Mucosa of descending colon (tissue), 3 donors: Measurements from ENCODE around the gene TUBB2A. TPM values are rescaled to one million over a fixed set of nuclear protein-coding genes. Genes with fewer than 3 reads are reported as not detected.

Experiments used
- ATAC-seq: fragments of 200-7000 bp; cut with Tn5 transposase; one replicate; pipeline ENCODE4 v1.9.1; 2020; ENCODE audit warnings: mild to moderate bottlenecking, moderate library complexity
- DNase-seq, 3 donors: peaks; one replicate each; pipeline ENCODE4 v3.0.0-alpha.2; 2020
- H3K36me3 ChIP-seq: fragments of 200-600 bp; one replicate; pipeline ENCODE4 v1.8.0; 2021; ENCODE audit warnings: low read depth, mild to moderate bottlenecking
- H3K4me1 ChIP-seq: fragments of 200-600 bp; one replicate; pipeline ENCODE4 v1.8.0; 2021; ENCODE audit warnings: low read depth, mild to moderate bottlenecking
- H3K4me3 ChIP-seq: fragments of 200-600 bp; one replicate; pipeline ENCODE4 v1.8.0; 2021; ENCODE audit warnings: mild to moderate bottlenecking
- H3K9me3 ChIP-seq: fragments of 200-600 bp; one replicate; pipeline ENCODE4 v1.8.0; 2021; ENCODE audit warnings: mild to moderate bottlenecking
- intact Hi-C, 2 donors: fragments of 100-400 bp; cut with DNase I in 1 of 2; cut with micrococcal nuclease in 1 of 2; formaldehyde crosslinking; loops; one replicate each; pipeline versions ENCODE4 v1.11.0 to v1.11.1; 2022; cut with DNase I, micrococcal nuclease
- total RNA-seq, 3 donors: library from RNA; stranded (reverse); fragmentation: NEBNext Ultra II Directional in 2 of 3; extraction: Animal tissue kit (Norgen Biotek cat#: 25700) in 2 of 3; gene quantifications; one replicate each; pipeline versions ENCODE4 v1.2.1 to v1.2.4, GENCODE V29; 2021 to 2023
- TF ChIP-seq, protein P1 (sequence below): fragments of 200-600 bp; IDR thresholded peaks from one replicate; pipeline ENCODE4 v1.8.0; 2022; ENCODE audit warnings: antibody characterized with exemption, mild to moderate bottlenecking
- donor health status: DM: no; HTN: no; CAD: no; lungs with moderate emphysema.
- donor health status: DM: no; HTN: no; CAD: no.
- donor health status: DM: no; HTN: yes; CAD: no.

Gene TUBB2A
- total RNA-seq, 3 donors from 2014 or later: 16.4 to 92.8 (median 38.4) TPM

- Histone ChIP-seq H3K9me3 (no peaks in the 10 kb centered on the region), H3K36me3 (no peaks in the 10 kb centered on the region), H3K4me3 (no peak overlapping the region), H3K4me1 (peaks cover 8% of the 10 kb centered on the region)
- intact Hi-C loops: no loop called here
- ATAC-seq (no peak), DNase-seq (no peak)
- TF ChIP-seq, protein P1, sequence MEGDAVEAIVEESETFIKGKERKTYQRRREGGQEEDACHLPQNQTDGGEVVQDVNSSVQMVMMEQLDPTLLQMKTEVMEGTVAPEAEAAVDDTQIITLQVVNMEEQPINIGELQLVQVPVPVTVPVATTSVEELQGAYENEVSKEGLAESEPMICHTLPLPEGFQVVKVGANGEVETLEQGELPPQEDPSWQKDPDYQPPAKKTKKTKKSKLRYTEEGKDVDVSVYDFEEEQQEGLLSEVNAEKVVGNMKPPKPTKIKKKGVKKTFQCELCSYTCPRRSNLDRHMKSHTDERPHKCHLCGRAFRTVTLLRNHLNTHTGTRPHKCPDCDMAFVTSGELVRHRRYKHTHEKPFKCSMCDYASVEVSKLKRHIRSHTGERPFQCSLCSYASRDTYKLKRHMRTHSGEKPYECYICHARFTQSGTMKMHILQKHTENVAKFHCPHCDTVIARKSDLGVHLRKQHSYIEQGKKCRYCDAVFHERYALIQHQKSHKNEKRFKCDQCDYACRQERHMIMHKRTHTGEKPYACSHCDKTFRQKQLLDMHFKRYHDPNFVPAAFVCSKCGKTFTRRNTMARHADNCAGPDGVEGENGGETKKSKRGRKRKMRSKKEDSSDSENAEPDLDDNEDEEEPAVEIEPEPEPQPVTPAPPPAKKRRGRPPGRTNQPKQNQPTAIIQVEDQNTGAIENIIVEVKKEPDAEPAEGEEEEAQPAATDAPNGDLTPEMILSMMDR: no peak
These were observed 25.6 kb downstream of the TUBB2A start for GRCh38 chr6:3131695-3132094.

DNA sequence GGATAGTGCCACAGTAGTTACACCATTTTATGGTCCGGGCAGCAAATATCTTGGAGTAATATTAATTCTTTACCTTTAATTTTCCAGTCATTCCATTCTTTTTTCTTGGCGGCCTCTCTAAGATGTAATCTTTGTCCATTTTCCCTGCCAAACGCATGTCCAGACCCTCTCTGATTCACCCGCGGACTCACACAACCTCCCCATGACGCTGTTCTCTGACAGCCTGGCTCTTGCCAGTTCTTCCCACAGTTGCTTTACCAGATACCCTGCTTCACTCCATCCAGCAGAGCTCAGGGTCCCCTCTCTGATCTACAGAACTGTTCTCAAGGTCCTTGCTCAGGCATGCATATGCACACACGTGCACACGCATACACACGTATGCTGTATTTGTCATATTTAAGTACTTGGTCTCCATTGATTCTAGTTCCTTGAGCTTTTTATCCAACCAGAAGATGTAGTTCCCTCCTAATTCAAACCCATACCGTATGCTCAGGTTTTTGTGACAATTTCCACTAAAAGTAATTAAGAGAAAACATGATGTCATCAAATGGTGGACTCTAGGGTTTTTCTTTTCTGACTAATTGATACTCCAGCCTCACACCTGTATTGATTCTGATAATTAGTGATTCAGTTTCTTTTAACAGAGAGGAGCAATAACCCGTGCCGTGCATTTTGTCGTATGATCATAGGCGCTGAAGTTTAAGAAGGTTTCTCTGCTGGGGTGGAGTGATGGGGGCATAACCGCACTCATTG lies 28.8 kb downstream of the TUBB2A start:
- ATAC-seq: no peak
- Histone ChIP-seq H3K36me3 (no peaks in the 10 kb centered on the region), H3K9me3 (no peaks in the 10 kb centered on the region), H3K4me1 (no peaks in the 10 kb centered on the region), H3K4me3 (no peak overlapping the region)
- TF ChIP-seq, protein P1: no peak
- no peak for DNase-seq
- intact Hi-C loops: loop anchor here (5.0 to 10.0 kb wide), 2 partner anchors 124 to 126 kb away; partner anchors contain the start of gene PSMG4 (in 1 of the 2)

GRCh38 chr6:3125815-3126214 lies 31.5 kb downstream of the TUBB2A start:
- no peak for ATAC-seq
- intact Hi-C loops: loop anchor here (5.0 to 10.0 kb wide), 2 partner anchors 126 to 129 kb away; partner anchors contain the start of gene PSMG4 (in 1 of the 2)

DNA sequence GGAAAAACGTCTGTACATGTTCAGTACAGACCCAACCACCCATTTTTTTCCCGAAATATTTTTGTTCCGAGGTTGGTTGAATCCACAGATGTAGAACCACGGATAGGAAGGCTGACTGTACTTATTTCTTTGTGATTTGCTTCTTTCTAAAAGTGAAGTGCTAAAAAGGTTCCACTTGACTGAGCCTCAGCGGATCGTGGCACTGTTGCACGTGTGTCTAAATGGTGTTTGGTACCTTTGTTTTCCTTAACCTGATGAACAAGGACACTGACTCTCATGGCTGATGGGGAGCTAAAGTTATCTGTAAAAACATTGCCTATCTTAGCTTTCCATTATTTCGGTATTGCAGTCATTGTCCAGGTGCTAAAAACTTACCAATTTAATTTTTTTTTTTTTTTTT lies 32.7 kb downstream of the TUBB2A start:
- peaks cover under 1% of the 10 kb centered on the region for H3K4me1 ChIP-seq
- TF ChIP-seq, protein P1: no peak
- no peak for ATAC-seq
- no peaks in the 10 kb centered on the region for H3K9me3 ChIP-seq
- no peak for DNase-seq
- intact Hi-C loops: loop anchor here (5.0 to 10.0 kb wide), 2 partner anchors 128 to 130 kb away; partner anchors contain the start of gene PSMG4 (in 1 of the 2)
- H3K36me3 ChIP-seq: no peaks in the 10 kb centered on the region
- no peak overlapping the region for H3K4me3 ChIP-seq

More at GRCh38 chr6:3125815-3126214, 31.5 kb downstream of the TUBB2A start:
- no peak overlapping the region for H3K4me3 ChIP-seq
- no peak for DNase-seq
- TF ChIP-seq, protein P1: no peak
- H3K4me1 ChIP-seq: no peaks in the 10 kb centered on the region
- H3K9me3 ChIP-seq: no peaks in the 10 kb centered on the region
- H3K36me3 ChIP-seq: no peaks in the 10 kb centered on the region

DNA sequence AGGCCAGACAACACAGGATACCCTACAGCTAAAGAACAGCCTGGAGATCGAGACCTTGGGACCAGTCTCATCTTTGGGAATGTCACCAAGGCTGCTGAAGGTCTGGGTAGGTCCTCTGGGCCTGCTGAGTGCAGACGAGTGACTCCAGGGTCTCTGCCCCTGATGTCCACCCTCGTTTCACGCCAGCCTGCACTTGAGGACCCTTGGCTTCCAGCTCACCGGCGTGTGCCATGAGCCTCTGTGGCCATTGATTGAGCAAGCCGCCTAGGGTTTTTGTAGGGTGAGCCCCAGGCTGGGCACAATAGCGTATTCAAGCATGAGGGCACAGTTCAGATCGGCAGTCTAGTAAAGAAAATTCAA lies 34.5 kb downstream of the TUBB2A start:
- no peak for ATAC-seq
- TF ChIP-seq, protein P1: no peak

More for the DNA sequence above, 34.5 kb downstream of the TUBB2A start:
- no peaks in the 10 kb centered on the region for H3K9me3 ChIP-seq
- H3K36me3 ChIP-seq: no peaks in the 10 kb centered on the region
- no peak overlapping the region for H3K4me3 ChIP-seq
- peaks cover 9% of the 10 kb centered on the region for H3K4me1 ChIP-seq
- DNase-seq: no peak
- intact Hi-C loops: loop anchor here in 1 of 2 donors (10.0 kb wide), 1 partner anchor 132 kb away; the partner anchor contains the start of gene PSMG4
